GM18511 (cell line): ENCODE measurements around the gene MUL1.

Experiments
- ATAC-seq: cut with Tn5 transposase; IDR thresholded peaks from one replicate; pipeline ENCODE4 v1.9.1; 2021; ENCODE audit warnings: mild to moderate bottlenecking, moderate library complexity; ENCODE audit not compliant: unreplicated experiment

The MUL1 gene

GRCh38 chr1:20485527-20486456 is 22.2 kb downstream of the MUL1 start, which contains the start of gene CAMK2N1:
Gene CAMK2N1, minus strand, starts transcription at chr1:20486210. Its CDS starts 831 bp downstream, at chr1:20485379.
- ATAC-seq = no peak

DNA sequence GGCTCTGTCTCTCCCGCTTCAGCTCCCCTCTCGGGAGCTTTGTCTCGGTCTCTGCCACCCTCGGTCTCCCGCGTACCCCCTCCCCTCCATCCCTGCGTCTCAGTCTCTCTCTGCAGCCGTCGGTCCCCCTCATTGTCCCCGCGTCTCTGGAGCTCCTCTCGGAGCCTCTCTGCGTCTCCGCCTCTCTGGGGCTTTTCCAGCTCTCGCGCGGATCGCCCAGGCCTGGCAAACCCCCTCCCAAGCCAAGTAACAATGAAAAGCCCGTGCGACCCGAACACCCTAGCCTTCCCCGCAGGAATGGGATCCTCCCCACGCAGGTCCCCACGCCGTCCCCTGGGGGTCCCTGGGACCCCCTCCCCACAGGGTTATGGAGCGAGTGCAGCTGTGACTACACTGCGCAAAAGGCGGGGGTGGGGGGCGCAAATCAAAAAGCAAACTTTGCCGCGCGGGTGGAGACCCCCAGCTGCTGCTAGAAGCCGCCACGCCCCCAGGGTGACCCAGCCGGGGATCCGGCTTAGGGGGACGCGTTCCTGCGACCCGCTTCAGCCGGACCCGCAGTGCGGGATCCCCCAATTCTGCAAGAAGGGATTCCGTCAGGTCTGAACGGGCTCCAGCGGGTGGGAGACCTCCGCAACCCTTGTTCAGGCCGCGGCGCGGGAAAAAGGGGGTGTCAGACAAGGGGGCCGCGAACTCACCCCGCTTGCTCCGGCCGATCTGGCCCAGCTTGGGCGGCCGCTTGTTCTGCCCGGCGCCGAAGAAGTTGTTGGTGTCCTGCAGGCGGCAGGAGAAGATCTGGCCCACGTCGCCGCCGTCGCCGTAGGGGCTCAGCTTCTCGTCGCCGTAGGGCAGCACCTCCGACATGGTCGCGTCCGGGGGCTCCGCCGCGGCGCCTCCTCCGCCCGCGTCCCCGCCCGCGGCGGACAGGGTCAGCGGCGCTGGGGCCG is 23.2 kb downstream of the MUL1 start:
- no peak for ATAC-seq

GRCh38 chr1:20483833-20484518 is 24.0 kb downstream of the MUL1 start:
- ATAC-seq = no peak

DNA sequence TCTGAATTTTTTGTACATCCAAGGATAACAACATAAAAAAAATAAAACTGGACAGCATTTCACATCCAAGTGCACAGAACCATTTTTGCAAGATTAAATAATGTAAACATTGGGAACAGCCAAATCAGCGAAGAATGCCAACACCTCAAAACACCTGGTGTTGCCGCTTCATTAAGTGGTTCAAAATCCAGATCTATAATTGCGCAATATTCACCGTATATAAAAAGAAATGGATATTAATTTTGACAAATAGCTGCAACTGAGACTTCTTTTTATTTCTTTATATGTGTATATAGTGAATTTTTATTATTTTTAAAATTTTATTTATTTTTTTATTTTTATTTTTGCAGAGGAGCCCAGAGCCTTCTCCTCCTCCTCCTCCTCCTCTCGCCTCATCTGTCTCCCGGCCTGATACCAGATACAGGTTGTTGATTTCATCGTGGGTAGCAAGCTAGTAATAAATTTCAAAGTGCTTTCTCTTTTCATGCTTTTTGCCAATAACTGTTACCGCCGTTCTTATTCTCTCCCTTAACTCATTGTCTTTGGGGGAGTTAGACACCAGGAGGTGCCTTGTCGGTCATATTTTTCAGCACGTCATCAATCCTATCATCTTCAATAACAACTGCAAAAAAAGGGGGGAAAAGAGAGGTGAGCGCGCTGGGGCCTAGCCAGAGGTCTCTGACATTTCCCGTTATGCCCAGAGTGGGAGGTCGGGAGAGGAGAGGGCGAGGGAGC is 24.7 kb downstream of the MUL1 start:
- no peak for ATAC-seq

GRCh38 chr1:20481643-20482498 is 26.1 kb downstream of the MUL1 start:
- no peak for ATAC-seq

- no peak for ATAC-seq
Observed at GRCh38 chr1:20480951-20481617, 26.9 kb downstream of the MUL1 start.

- no peak for ATAC-seq
Observed at GRCh38 chr1:20480243-20480944, 27.6 kb downstream of the MUL1 start.

GRCh38 chr1:20479840-20480239 is 28.1 kb downstream of the MUL1 start:
- no peak for ATAC-seq

DNA sequence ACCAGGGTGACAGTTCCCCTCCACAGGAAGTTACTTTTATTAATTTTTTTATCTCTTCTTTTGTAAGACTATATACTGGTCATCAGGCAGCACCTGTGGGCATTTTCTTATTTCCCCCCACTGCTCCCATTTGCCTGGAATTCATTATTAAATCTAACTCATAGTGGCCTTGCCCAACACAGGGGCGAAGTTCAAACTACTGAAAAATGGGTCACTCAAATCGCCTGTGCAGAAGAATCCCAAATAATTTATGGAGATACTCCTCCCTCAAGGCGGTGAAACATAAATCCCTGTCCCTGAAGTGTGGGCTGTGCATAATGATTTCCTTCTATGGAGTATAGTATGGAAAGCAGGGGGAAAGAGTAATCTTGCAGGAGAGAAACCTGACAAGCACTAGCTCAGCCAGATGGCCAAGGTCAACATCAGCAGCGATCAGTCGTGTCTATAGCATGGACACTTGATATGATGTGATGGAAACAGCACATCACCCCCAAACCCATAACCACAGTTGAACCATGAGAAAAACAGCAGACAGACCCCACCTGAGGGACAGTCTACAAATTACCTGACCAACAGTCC is 29.8 kb downstream of the MUL1 start:
- no peak for ATAC-seq

GRCh38 chr1:20477348-20478056 is 30.4 kb downstream of the MUL1 start:
- ATAC-seq = no peak

DNA sequence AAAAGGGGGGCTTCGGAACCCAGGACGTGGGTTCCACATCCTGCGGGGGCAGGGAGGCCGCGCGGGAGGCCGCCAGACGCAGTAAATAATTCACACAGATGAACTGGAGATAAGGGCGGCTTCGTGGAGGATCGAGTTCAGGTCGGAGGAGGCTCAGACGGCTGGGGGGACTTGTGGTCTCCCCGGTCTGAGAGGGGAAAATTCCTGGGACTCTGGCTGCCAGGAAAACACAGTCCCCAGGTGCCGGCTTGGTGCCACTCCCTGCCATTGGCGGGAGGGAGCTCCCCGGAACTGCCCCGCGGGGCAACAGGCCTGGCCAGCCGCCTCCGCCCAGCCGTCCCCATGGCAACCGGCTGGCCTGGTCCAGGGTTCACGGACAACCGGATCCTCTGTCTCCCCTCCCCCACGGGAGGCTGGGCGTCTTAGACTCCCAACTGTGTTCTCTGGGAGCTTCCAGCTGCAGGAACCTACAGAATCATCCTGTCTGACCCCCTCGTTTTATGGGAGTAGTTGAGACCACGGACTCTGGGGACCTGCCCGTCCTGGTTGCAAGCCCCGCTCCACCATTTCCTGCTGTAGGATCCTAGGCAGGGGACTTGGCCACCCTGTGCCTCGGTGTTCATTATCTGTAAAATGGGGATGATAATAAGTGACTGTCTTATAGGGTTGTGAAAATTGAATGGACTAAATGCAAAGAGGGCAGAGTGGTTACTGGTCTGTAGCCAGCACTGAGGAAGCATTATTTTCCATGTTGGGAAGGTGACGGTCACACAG is 31.5 kb downstream of the MUL1 start:
- ATAC-seq = no peak

DNA sequence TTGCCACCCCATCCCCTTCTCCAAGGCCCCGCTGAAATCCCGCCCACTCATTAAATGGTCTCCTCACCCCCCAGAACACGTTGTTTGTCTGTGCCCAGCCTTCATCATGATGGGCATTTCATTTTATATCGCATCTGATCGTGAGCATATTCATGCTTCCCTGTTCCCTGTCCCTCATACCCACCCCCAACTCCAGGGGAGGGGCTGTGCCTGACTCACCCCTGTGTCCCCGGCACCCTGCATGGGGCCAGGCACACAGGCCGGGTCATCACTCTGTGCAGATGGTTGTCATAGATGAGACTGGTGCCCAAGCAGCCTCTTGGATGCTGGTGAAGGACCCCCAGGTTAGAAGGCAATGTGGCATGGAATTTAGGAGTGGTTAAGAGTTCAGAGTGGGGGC is 33.0 kb downstream of the MUL1 start:
- no peak for ATAC-seq

GRCh38 chr1:20474333-20474975 is 33.5 kb downstream of the MUL1 start:
- ATAC-seq = no peak

DNA sequence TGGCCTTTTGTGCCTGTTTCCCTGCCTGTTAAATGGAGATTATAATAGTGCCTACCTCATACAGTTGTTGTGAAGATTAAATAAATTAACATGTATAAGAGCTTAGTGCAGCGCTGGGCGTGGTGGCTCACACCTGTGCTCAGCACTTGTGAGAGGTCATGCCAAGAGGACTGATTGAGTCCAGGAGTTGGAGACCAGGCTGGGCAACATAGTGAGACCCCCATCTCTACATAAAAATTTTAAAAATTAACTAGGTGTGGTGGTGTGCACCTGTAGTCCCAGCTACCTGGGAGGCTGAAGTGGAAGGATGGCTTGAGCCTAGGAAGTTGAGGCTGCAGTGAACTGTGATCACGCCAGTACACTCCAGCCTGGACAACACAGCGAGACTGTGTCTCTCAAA is 34.1 kb downstream of the MUL1 start:
- no peak for ATAC-seq

DNA sequence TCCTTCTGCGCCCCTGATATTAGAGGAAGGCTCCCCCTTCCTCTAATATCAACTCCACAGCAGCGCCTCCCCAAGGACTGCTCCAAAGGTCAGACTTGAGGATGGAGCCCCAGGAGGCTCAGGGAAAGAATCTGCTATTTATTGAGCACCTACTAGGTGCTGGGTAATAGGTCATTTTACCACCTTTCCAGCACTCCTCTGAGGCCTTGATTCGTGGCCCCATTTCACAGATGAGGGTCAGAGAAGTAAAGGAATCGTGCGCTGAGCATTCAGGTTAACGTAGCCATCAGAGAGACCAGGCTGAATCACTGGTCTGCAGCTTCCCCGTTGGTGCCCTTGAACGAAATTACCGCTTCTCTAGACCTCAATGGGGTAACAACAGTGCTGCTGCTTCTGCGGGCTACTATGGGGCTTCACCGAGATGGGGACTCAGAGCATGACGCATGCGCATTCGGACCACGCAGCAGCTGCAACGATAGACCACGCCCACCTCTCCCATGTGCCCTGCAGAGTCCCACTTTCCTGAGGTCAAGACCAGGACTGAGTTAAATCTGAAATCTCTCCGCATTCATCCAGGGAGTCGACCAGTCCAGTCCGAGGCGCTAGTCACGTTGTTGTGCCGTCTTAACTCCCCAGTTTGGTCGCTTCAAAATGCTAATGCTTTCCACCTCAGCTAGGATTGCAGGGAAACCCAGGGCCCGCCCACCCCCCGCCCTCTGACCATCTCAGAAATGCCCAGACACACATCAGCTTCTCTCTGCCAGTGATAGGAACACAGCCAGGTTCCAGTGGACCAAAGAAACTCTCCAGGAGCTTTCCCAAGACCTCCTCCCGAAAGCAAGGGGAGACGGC is 34.9 kb downstream of the MUL1 start:
- no peak for ATAC-seq
